ENCODE data around the gene MRPS7.

GRCh38 chr17:75231741-75232464, 29.8 kb upstream of the MRPS7 start:
- TF ChIP-seq CTCF (IDR thresholded peaks at IDR 0.05; ENCODE audit: low read depth, low read length), result no peak
- TF ChIP-seq EZH2phosphoT487 (IDR thresholded peaks at IDR 0.05; ENCODE audit: low read depth), result no peak

Data from OCI-LY3 (cell line).